Stimulated activated effector memory CD8-positive, alpha-beta T cell treated with anti-CD3 and anti-CD28 coated beads, Interleukin-12 subunit alpha, Interleukin-12 subunit beta, amount 100 ng/mL, for 72 hours (primary cell): Measurements from ENCODE around the gene PEX3.
"Not testable (repeated sequence)": the region's sequence is repeated elsewhere in the genome, so short reads cannot be mapped to it uniquely, and the experiment has no call there.

Experiments used
- ATAC-seq: fragments of 150-1000 bp; cut with Tn5 transposase; 2 replicates; pipeline ENCODE4 v1.10.0; 2021
- DNase-seq, 2 donors: peaks; one replicate each; pipeline ENCODE4 v3.0.0; 2021 to 2022; ENCODE audit warnings: low spot score in 2 of 2
- H3K27ac Mint-ChIP-seq: one replicate; pipeline ENCODE4 v1.8.0; 2022; ENCODE audit warnings: mild to moderate bottlenecking, mixed read lengths
- H3K36me3 Mint-ChIP-seq: one replicate; pipeline ENCODE4 v1.8.0; 2022; ENCODE audit warnings: mild to moderate bottlenecking, mixed read lengths
- H3K4me1 Mint-ChIP-seq: one replicate; pipeline ENCODE4 v1.8.0; 2022; ENCODE audit warnings: mixed read lengths
- H3K4me3 Mint-ChIP-seq: one replicate; pipeline ENCODE4 v1.8.0; 2022; ENCODE audit warnings: mild to moderate bottlenecking, mixed read lengths
- H3K9me3 Mint-ChIP-seq: one replicate; pipeline ENCODE4 v1.8.0; 2022; ENCODE audit warnings: mixed read lengths

PEX3 gene

GRCh38 chr6:143429970-143430369, 20.6 kb upstream of the PEX3 start:
- no peak overlapping the region for H3K27ac Mint-ChIP-seq
- ATAC-seq = no peak
- no peak overlapping the region for H3K4me3 Mint-ChIP-seq
- H3K4me1 Mint-ChIP-seq = peaks cover 5% of the 10 kb centered on the region
- DNase-seq = no peak
- peaks cover 48% of the 10 kb centered on the region for H3K36me3 Mint-ChIP-seq
- H3K9me3 Mint-ChIP-seq = no peaks in the 10 kb centered on the region

- peaks cover 56% of the 10 kb centered on the region for H3K36me3 Mint-ChIP-seq
- no peaks in the 10 kb centered on the region for H3K9me3 Mint-ChIP-seq
- ATAC-seq (no peak), DNase-seq (no peak)
- no peak overlapping the region for H3K27ac Mint-ChIP-seq
- peaks cover 5% of the 10 kb centered on the region for H3K4me1 Mint-ChIP-seq
- H3K4me3 Mint-ChIP-seq = no peak overlapping the region
These were observed 19.4 kb upstream of the PEX3 start for GRCh38 chr6:143431226-143431625.

- no peaks in the 10 kb centered on the region for H3K4me1 Mint-ChIP-seq
- no peaks in the 10 kb centered on the region for H3K9me3 Mint-ChIP-seq
- H3K27ac Mint-ChIP-seq = no peak overlapping the region
- H3K36me3 Mint-ChIP-seq = peaks cover 62% of the 10 kb centered on the region
- ATAC-seq (no peak), DNase-seq (no peak)
- no peak overlapping the region for H3K4me3 Mint-ChIP-seq
These were observed 18.0 kb upstream of the PEX3 start for GRCh38 chr6:143432588-143432987.

GRCh38 chr6:143441010-143441409, 9.6 kb upstream of the PEX3 start:
- Mint-ChIP-seq H3K4me3 (peak overlapping the region; percentile 28), H3K36me3 (peaks cover 59% of the 10 kb centered on the region), H3K4me1 (peaks cover 29% of the 10 kb centered on the region), H3K9me3 (peaks cover 3% of the 10 kb centered on the region), H3K27ac (peak overlapping the region; percentile 63)
- ATAC-seq (no peak), DNase-seq (no peak)

GRCh38 chr6:143441680-143442545, 8.7 kb upstream of the PEX3 start:
- H3K4me3 Mint-ChIP-seq = peak overlapping the region; percentile 28
- peak overlapping the region; percentile 63 for H3K27ac Mint-ChIP-seq
- H3K4me1 Mint-ChIP-seq = peaks cover 29% of the 10 kb centered on the region
- ATAC-seq (peak; percentile 100), DNase-seq (no peak)
- H3K9me3 Mint-ChIP-seq = peaks cover 3% of the 10 kb centered on the region
- H3K36me3 Mint-ChIP-seq = peaks cover 50% of the 10 kb centered on the region

- no peak overlapping the region for H3K27ac Mint-ChIP-seq
- peaks cover 29% of the 10 kb centered on the region for H3K4me1 Mint-ChIP-seq
- ATAC-seq (no peak), DNase-seq (no peak)
- peaks cover 3% of the 10 kb centered on the region for H3K9me3 Mint-ChIP-seq
- peaks cover 38% of the 10 kb centered on the region for H3K36me3 Mint-ChIP-seq
- H3K4me3 Mint-ChIP-seq = no peak overlapping the region
These were observed 7.5 kb upstream of the PEX3 start for GRCh38 chr6:143443096-143443495.

- not testable (repeated sequence) for H3K27ac Mint-ChIP-seq, H3K9me3 Mint-ChIP-seq, H3K4me1 Mint-ChIP-seq, H3K4me3 Mint-ChIP-seq, ATAC-seq, DNase-seq
- H3K36me3 Mint-ChIP-seq = peaks cover 30% of the 10 kb centered on the region
These were observed 2.7 kb upstream of the PEX3 start for GRCh38 chr6:143447865-143448264.

GRCh38 chr6:143449082-143449713, 1.4 kb upstream of the PEX3 start:
- H3K4me1 Mint-ChIP-seq = peaks cover 8% of the 10 kb centered on the region
- H3K4me3 Mint-ChIP-seq = peak overlapping the region; percentile 97
- H3K36me3 Mint-ChIP-seq = peaks cover 21% of the 10 kb centered on the region
- no peaks in the 10 kb centered on the region for H3K9me3 Mint-ChIP-seq
- H3K27ac Mint-ChIP-seq = peak overlapping the region; percentile 98
- ATAC-seq (no peak), DNase-seq (no peak)

GRCh38 chr6:143449714-143450452, 722 bp upstream of the PEX3 start:
- peak overlapping the region; percentile 98 for H3K27ac Mint-ChIP-seq
- peak overlapping the region; percentile 97 for H3K4me3 Mint-ChIP-seq
- no peaks in the 10 kb centered on the region for H3K9me3 Mint-ChIP-seq
- peaks cover 15% of the 10 kb centered on the region for H3K4me1 Mint-ChIP-seq
- H3K36me3 Mint-ChIP-seq = peaks cover 20% of the 10 kb centered on the region
- DNase-seq (peak; percentile 35 to 88), ATAC-seq (no peak)

- H3K4me3 Mint-ChIP-seq = peak overlapping the region; percentile 97
- no peak for DNase-seq
- H3K27ac Mint-ChIP-seq = peak overlapping the region; percentile 98
- no peak for ATAC-seq
- peaks cover 18% of the 10 kb centered on the region for H3K4me1 Mint-ChIP-seq
- H3K36me3 Mint-ChIP-seq = peaks cover 24% of the 10 kb centered on the region
- H3K9me3 Mint-ChIP-seq = no peaks in the 10 kb centered on the region
These were observed 926 bp downstream of the PEX3 start for GRCh38 chr6:143451531-143451930.

GRCh38 chr6:143457563-143458359, 7.2 kb downstream of the PEX3 start:
- Mint-ChIP-seq H3K4me1 (peaks cover 10% of the 10 kb centered on the region), H3K27ac (no peak overlapping the region), H3K36me3 (peaks cover 40% of the 10 kb centered on the region), H3K9me3 (no peaks in the 10 kb centered on the region), H3K4me3 (no peak overlapping the region)
- ATAC-seq (no peak), DNase-seq (no peak)

- H3K9me3 Mint-ChIP-seq = no peaks in the 10 kb centered on the region
- H3K4me1 Mint-ChIP-seq = peaks cover 6% of the 10 kb centered on the region
- no peak for DNase-seq
- H3K36me3 Mint-ChIP-seq = peaks cover 56% of the 10 kb centered on the region
- no peak overlapping the region for H3K27ac Mint-ChIP-seq
- no peak for ATAC-seq
- H3K4me3 Mint-ChIP-seq = no peak overlapping the region
These were observed 14.9 kb downstream of the PEX3 start for GRCh38 chr6:143465546-143465945.

- Mint-ChIP-seq H3K4me1 (peaks cover 6% of the 10 kb centered on the region), H3K9me3 (no peaks in the 10 kb centered on the region), H3K27ac (no peak overlapping the region), H3K36me3 (peaks cover 57% of the 10 kb centered on the region), H3K4me3 (no peak overlapping the region)
- no peak for ATAC-seq
- DNase-seq = no peak
These were observed 17.4 kb downstream of the PEX3 start for GRCh38 chr6:143468026-143468425.

- H3K4me3 Mint-ChIP-seq, H3K9me3 Mint-ChIP-seq, DNase-seq, ATAC-seq, H3K4me1 Mint-ChIP-seq, H3K27ac Mint-ChIP-seq: not testable (repeated sequence)
- H3K36me3 Mint-ChIP-seq = peaks cover 61% of the 10 kb centered on the region
These were observed 18.2 kb downstream of the PEX3 start for GRCh38 chr6:143468823-143469222.

GRCh38 chr6:143471822-143472221, 21.2 kb downstream of the PEX3 start:
- ATAC-seq (no peak), DNase-seq (no peak)
- H3K4me1 Mint-ChIP-seq = peaks cover 6% of the 10 kb centered on the region
- H3K4me3 Mint-ChIP-seq = no peak overlapping the region
- H3K9me3 Mint-ChIP-seq = no peaks in the 10 kb centered on the region
- peaks cover 58% of the 10 kb centered on the region for H3K36me3 Mint-ChIP-seq
- H3K27ac Mint-ChIP-seq = no peak overlapping the region
